Progenitor cell of endocrine pancreas (in vitro differentiated cells): ENCODE data around the gene HOXA13. TPM values are rescaled to one million over a fixed set of nuclear protein-coding genes. Genes with fewer than 3 reads are reported as not detected.

Experiments
- DNase-seq: peaks from one replicate; pipeline ENCODE4 v3.0.0; 2021; ENCODE audit warnings: low spot score; ENCODE audit not compliant: unreplicated experiment
- H3K27ac Mint-ChIP-seq: 2 replicates; pipeline ENCODE4 v1.8.0; 2021; ENCODE audit warnings: mild to moderate bottlenecking, moderate library complexity, mixed read lengths
- H3K27me3 Mint-ChIP-seq: 2 replicates; pipeline ENCODE4 v1.8.0; 2021; ENCODE audit warnings: mixed read lengths
- H3K36me3 Mint-ChIP-seq: 2 replicates; pipeline ENCODE4 v1.8.0; 2022; ENCODE audit warnings: mixed read lengths; ENCODE audit not compliant: insufficient read depth
- H3K4me1 Mint-ChIP-seq: 2 replicates; pipeline ENCODE4 v1.8.0; 2021; ENCODE audit warnings: low read depth, mixed read lengths
- H3K4me3 Mint-ChIP-seq: 2 replicates; pipeline ENCODE4 v1.8.0; 2021; ENCODE audit warnings: low read depth, mild to moderate bottlenecking, moderate library complexity, mixed read lengths
- H3K9me3 Mint-ChIP-seq: 2 replicates; pipeline ENCODE4 v1.8.0; 2021; ENCODE audit warnings: low read depth, mixed read lengths
- total RNA-seq: library from RNA; stranded (reverse); gene quantifications from 2 replicates; pipeline ENCODE4 v1.2.1, GENCODE V29; 2021
- TF ChIP-seq, protein P1 (sequence below): fragments of 200-600 bp; sonication (generic); IDR thresholded peaks from one replicate; pipeline ENCODE4 v1.5.0; 2021; ENCODE audit warnings: antibody characterized with exemption, mild to moderate bottlenecking; ENCODE audit not compliant: unreplicated experiment

The HOXA13 gene
- total RNA-seq, 1 donor from 2014 or later: not detected

DNA sequence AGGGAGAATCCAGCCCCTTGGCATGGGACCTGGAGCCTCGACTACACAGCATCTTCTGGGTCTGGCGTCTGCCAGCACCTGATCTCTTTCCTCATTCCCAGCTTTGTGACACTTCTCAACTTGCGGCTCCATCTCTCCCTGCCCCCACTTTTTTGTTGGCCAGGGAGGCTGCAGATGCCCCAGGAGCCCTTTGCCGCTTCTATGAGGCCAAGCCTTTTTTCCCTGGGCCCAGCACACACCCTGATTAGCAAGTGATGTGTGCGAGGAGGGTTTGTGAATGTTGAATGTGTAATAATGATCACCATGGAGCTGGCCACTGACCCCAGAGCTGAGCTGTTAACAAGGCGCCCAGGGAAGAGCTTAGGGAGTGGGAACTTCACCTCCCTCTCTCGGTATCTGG is 47.1 kb upstream of the HOXA13 start:
- peaks cover 93% of the 10 kb centered on the region for H3K27me3 Mint-ChIP-seq
- DNase-seq: no peak
- H3K4me3 Mint-ChIP-seq: no peak overlapping the region
- TF ChIP-seq, protein P1, sequence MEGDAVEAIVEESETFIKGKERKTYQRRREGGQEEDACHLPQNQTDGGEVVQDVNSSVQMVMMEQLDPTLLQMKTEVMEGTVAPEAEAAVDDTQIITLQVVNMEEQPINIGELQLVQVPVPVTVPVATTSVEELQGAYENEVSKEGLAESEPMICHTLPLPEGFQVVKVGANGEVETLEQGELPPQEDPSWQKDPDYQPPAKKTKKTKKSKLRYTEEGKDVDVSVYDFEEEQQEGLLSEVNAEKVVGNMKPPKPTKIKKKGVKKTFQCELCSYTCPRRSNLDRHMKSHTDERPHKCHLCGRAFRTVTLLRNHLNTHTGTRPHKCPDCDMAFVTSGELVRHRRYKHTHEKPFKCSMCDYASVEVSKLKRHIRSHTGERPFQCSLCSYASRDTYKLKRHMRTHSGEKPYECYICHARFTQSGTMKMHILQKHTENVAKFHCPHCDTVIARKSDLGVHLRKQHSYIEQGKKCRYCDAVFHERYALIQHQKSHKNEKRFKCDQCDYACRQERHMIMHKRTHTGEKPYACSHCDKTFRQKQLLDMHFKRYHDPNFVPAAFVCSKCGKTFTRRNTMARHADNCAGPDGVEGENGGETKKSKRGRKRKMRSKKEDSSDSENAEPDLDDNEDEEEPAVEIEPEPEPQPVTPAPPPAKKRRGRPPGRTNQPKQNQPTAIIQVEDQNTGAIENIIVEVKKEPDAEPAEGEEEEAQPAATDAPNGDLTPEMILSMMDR: no peak
- no peaks in the 10 kb centered on the region for H3K36me3 Mint-ChIP-seq
- peaks cover 7% of the 10 kb centered on the region for H3K4me1 Mint-ChIP-seq
- no peak overlapping the region for H3K27ac Mint-ChIP-seq
- no peaks in the 10 kb centered on the region for H3K9me3 Mint-ChIP-seq

DNA sequence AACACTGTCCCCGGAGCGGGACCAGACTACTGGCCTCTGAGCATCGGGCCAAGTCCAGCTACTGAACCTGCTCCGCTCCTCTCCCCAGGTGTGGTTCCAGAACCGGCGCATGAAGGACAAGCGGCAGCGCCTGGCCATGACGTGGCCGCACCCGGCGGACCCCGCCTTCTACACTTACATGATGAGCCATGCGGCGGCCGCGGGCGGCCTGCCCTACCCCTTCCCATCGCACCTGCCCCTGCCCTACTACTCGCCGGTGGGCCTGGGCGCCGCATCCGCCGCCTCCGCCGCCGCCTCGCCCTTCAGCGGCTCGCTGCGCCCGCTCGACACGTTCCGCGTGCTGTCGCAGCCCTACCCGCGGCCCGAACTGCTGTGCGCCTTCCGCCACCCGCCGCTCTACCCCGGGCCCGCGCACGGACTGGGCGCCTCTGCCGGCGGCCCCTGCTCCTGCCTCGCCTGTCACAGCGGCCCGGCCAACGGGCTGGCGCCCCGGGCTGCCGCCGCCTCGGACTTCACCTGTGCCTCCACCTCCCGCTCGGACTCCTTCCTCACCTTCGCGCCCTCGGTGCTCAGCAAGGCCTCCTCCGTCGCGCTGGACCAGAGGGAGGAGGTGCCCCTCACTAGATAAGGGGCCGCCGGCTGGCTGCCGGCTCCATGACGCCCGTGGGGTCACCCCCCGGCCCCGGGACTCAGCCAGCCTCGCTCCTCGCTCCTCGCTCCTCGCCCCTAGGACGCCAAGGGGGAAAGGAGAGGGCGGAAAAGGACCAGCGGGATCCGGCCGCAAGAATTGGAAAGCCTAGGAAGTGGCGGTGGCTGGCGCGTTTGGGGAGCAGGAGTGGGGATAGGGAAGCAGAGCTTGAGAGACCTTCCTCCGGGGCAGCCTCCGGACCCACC is 46.2 kb upstream of the HOXA13 start:
- peaks cover 97% of the 10 kb centered on the region for H3K27me3 Mint-ChIP-seq
- TF ChIP-seq, protein P1: peak; percentile 24
- H3K27ac Mint-ChIP-seq: no peak overlapping the region
- no peak overlapping the region for H3K4me3 Mint-ChIP-seq
- H3K9me3 Mint-ChIP-seq: no peaks in the 10 kb centered on the region
- DNase-seq: no peak
- H3K4me1 Mint-ChIP-seq: peaks cover 4% of the 10 kb centered on the region
- no peaks in the 10 kb centered on the region for H3K36me3 Mint-ChIP-seq

DNA sequence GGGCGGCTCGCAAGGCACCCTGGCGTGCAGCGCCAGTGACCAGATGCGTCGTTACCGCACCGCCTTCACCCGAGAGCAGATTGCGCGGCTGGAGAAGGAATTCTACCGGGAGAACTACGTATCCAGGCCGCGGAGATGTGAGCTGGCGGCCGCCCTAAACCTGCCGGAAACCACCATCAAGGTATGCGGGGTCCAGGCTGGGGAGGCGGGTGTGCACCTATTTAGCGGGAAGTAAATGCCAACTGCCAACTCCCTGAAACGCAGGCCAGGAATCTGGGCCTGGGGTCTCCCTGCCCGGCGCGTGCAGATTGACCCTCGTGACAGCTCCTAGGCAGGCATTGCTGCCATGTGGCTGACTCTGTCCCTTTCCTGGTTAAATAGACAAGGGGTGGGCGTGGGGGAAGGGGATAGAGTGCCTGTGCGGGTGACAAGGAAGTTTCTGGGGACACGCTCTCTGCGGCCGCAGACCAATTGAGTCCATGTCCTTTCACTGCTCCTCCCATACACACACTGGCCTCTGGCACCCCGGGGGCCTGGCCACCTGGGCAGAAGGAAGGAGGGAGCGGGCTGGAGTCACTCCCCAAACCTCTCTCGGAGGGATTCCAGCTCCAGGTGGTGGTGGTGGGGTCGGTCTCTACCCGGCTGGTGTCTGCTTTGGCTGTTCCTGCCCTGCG is 45.4 kb upstream of the HOXA13 start:
- Mint-ChIP-seq H3K27me3 (peaks cover 97% of the 10 kb centered on the region), H3K4me1 (peaks cover 4% of the 10 kb centered on the region), H3K9me3 (no peaks in the 10 kb centered on the region), H3K36me3 (no peaks in the 10 kb centered on the region), H3K4me3 (no peak overlapping the region), H3K27ac (no peak overlapping the region)
- TF ChIP-seq, protein P1: no peak
- no peak for DNase-seq

DNA sequence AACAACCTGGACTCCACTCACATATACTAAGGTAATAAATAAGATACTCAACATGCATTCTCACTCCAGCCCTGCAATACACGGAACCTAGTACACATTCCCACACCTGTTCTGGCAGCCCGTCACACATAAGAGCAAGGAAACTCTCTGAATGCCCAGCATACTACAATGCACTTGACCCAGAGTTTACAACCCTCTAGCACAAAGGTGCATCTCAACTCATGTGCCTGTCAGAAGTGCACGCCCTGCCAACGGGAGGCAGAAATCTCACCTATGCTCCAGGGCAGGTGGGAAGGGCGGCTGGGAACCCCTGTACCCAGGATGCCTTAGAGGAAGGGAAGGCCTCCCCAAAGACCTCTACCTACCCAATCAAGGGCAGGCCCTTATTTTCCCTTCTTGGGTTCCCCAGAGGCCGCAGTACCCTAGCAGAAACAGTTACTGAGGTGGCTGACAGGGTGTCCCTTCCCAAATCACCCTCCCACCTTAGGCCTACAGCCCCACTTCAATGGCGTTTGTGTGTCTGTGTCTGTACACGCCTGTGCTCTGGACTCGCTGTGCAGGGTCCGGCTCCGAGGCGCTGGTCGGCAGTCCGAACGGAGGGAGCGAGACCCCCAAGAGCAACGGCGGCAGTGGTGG is 44.7 kb upstream of the HOXA13 start:
- H3K36me3 Mint-ChIP-seq: no peaks in the 10 kb centered on the region
- H3K27me3 Mint-ChIP-seq: peaks cover 97% of the 10 kb centered on the region
- no peak overlapping the region for H3K27ac Mint-ChIP-seq
- no peak for DNase-seq
- peaks cover 4% of the 10 kb centered on the region for H3K4me1 Mint-ChIP-seq
- no peak overlapping the region for H3K4me3 Mint-ChIP-seq
- TF ChIP-seq, protein P1: no peak
- H3K9me3 Mint-ChIP-seq: no peaks in the 10 kb centered on the region

DNA sequence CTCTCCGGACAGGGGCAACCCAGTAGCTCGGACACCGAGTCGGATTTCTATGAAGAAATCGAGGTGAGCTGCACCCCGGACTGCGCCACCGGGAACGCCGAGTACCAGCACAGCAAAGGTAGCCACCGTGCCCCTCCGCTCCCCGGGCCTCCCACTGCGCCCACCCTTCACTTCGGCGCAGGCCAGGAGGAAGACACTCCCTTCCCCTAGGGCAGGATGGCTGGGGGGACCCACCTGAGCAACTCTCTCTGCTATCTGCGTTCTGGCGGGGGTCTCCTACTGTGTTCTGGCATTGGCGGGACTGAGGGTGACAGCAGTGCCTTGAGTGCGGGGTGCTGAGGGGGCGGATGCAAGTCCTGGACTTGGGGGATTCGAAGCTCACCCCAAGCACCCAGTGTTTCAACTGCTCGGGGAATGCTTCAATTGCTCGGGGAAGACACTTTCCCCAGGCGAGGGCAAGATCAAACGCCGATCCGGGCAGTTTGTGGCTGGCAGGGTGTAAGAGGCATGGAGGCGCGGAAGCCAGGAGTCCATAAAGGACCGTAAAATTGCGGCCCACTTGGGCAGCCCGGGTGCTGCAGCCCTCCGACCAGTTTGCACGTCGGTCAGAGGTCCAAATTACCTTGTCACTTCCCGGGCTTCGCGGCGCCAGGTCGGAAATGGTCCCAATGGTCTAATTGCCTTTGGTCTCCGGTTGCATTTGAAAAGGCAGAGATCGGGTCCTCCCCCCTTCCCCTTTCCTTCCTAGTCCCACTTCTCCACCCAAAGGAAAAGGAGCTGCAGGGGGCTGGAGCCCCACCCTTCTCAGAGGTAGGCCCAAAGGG is 43.7 kb upstream of the HOXA13 start:
- Mint-ChIP-seq H3K36me3 (no peaks in the 10 kb centered on the region), H3K4me3 (no peak overlapping the region), H3K4me1 (peaks cover 6% of the 10 kb centered on the region), H3K27ac (no peak overlapping the region), H3K9me3 (no peaks in the 10 kb centered on the region), H3K27me3 (peaks cover 94% of the 10 kb centered on the region)
- DNase-seq: no peak
- TF ChIP-seq, protein P1: no peak
